ENCODE results near the gene INTS7. TPM values are rescaled to one million over a fixed set of nuclear protein-coding genes. Genes with fewer than 3 reads are reported as not detected.

INTS7 gene
- total RNA-seq, 4 donors from 2014 or later: 8.5 to 26.2 (median 11.4) TPM

GRCh38 chr1:211893260-211893659, 142.1 kb downstream of the INTS7 start:
- H3K36me3 ChIP-seq: no peaks in the 10 kb centered on the region
- no peaks in the 10 kb centered on the region for H3K4me1 ChIP-seq
- no peaks in the 10 kb centered on the region for H3K9me3 ChIP-seq
- TF ChIP-seq CTCF (IDR thresholded peaks at IDR 0.05) (no peak), POLR2A (IDR thresholded peaks at IDR 0.05) (no peak)
- no peak overlapping the region for H3K4me3 ChIP-seq
- no peak overlapping the region for H3K27ac ChIP-seq
- H3K27me3 ChIP-seq: no peaks in the 10 kb centered on the region
- intact Hi-C loops (cut with DNase I; ENCODE audit: low total_unique reads): no loop called here
- DNase-seq: no peak

GRCh38 chr1:211892577-211892976, 142.8 kb downstream of the INTS7 start:
- DNase-seq: no peak
- H3K9me3 ChIP-seq: no peaks in the 10 kb centered on the region
- TF ChIP-seq POLR2A (IDR thresholded peaks at IDR 0.05): no peak
- no peak for TF ChIP-seq CTCF (IDR thresholded peaks at IDR 0.05)
- no peak overlapping the region for H3K27ac ChIP-seq
- H3K4me3 ChIP-seq: no peak overlapping the region
- no peaks in the 10 kb centered on the region for H3K27me3 ChIP-seq
- intact Hi-C loops (cut with DNase I; ENCODE audit: low total_unique reads): no loop called here
- H3K4me1 ChIP-seq: no peaks in the 10 kb centered on the region
- no peaks in the 10 kb centered on the region for H3K36me3 ChIP-seq

GRCh38 chr1:211891708-211892107, 143.6 kb downstream of the INTS7 start:
- Histone ChIP-seq H3K27ac (no peak overlapping the region), H3K4me3 (no peak overlapping the region), H3K9me3 (no peaks in the 10 kb centered on the region), H3K36me3 (no peaks in the 10 kb centered on the region), H3K4me1 (no peaks in the 10 kb centered on the region), H3K27me3 (no peaks in the 10 kb centered on the region)
- intact Hi-C loops (cut with DNase I; ENCODE audit: low total_unique reads): no loop called here
- no peak for TF ChIP-seq POLR2A (IDR thresholded peaks at IDR 0.05)
- TF ChIP-seq CTCF (IDR thresholded peaks at IDR 0.05): no peak
- DNase-seq: no peak

Small RNAs within 50 kb of the gene (microRNA-seq; reads per million reads assigned to microRNA genes)
- gene MIR3122 (ENCODE audit: borderline microRNAs expressed, borderline replicate concordance): not detected

Small RNAs within 50 kb of the gene (small RNA-seq; reads per million reads assigned to genes)
- not detected for gene MIR3122
- not detected for gene RF00568

Other genes with a start within 250 kb of the INTS7 start
- 10 to 100 TPM; 12.9 to 50.3 (median 36.6) TPM for gene LPGAT1, start 204.8 kb downstream of the INTS7 start, total RNA-seq
- 10 to 100 TPM in 1 of 4 donors, under 1 TPM in 1, not detected in 2; 0.73 to 16.0 TPM for gene DTL, start 191 bp upstream of the INTS7 start, total RNA-seq
- 10 to 100 TPM; 14.9 to 44.4 (median 34.6) TPM for gene PPP2R5A, start 249.9 kb upstream of the INTS7 start, total RNA-seq